Neutrophil (primary cell): Measurements from ENCODE around the gene AHSG.

Experiments
- H3K27ac ChIP-seq: fragments of 200-600 bp; sonication (generic); 2 replicates; pipeline ENCODE4 v1.5.1; 2016; ENCODE audit warnings: mild to moderate bottlenecking, moderate library complexity
- H3K27me3 ChIP-seq: fragments of 200-600 bp; sonication (generic); 2 replicates; pipeline ENCODE4 v1.6.0; 2016; ENCODE audit warnings: mild to moderate bottlenecking
- H3K36me3 ChIP-seq: fragments of 200-600 bp; sonication (generic); 2 replicates; pipeline ENCODE4 v1.5.1; 2017
- H3K4me1 ChIP-seq, 2 experiments: fragments of 200-600 bp in 1 of 2; sonication (generic) in 1 of 2; 1 replicate in 1 of 2; 2 replicates in 1 of 2; pipeline versions ENCODE4 v1.5.1 to v1.6.1; 2013 to 2016; ENCODE audit warnings: low read depth in 1 of 2, low read length in 1 of 2, mild to moderate bottlenecking in 1 of 2, moderate library complexity in 1 of 2; ENCODE audit not compliant: control insufficient read depth in 1 of 2, insufficient read depth in 1 of 2
- H3K4me3 ChIP-seq, 2 experiments: fragments of 200-600 bp in 1 of 2; sonication (generic) in 1 of 2; 1 replicate in 1 of 2; 2 replicates in 1 of 2; pipeline ENCODE4 v1.5.1; 2013 to 2016; ENCODE audit warnings: low read depth in 1 of 2, low read length in 1 of 2, mild to moderate bottlenecking in 1 of 2, moderate library complexity in 1 of 2
- H3K9me3 ChIP-seq: fragments of 200-600 bp; sonication (generic); 2 replicates; pipeline ENCODE4 v1.5.1; 2016
- CTCF ChIP-seq: fragments of 200-600 bp; sonication (generic); IDR thresholded peaks from 2 replicates; pipeline ENCODE4 v1.5.1; 2016; ENCODE audit warnings: antibody characterized with exemption

AHSG gene

GRCh38 chr3:186669378-186670084 is 56.7 kb downstream of the AHSG start:
- H3K27ac ChIP-seq = no peak overlapping the region

GRCh38 chr3:186670155-186670554 is 57.3 kb downstream of the AHSG start:
- no peak for TF ChIP-seq CTCF
- Histone ChIP-seq H3K36me3 (no peaks in the 10 kb centered on the region), H3K9me3 (no peaks in the 10 kb centered on the region), H3K27me3 (peaks cover 46% of the 10 kb centered on the region), H3K4me3 (no peak overlapping the region), H3K4me1 (no peaks in the 10 kb centered on the region), H3K27ac (no peak overlapping the region)

More at GRCh38 chr3:186669378-186670084, 56.7 kb downstream of the AHSG start:
- H3K36me3 ChIP-seq = no peaks in the 10 kb centered on the region
- no peak for TF ChIP-seq CTCF
- H3K9me3 ChIP-seq = no peaks in the 10 kb centered on the region
- H3K27me3 ChIP-seq = peaks cover 42% of the 10 kb centered on the region
- no peaks in the 10 kb centered on the region for H3K4me1 ChIP-seq
- H3K4me3 ChIP-seq = no peak overlapping the region
